Inflammatory macrophage (primary cell): Measurements from ENCODE around the gene B3GNT5.
A peak's percentile ranks its signal among the peaks of the same experiment; 100 is the strongest.

ENCODE experiments used
- DNase-seq, 2 donors: peaks; one replicate each; pipeline ENCODE4 v3.0.0-alpha.2; 2020 to 2022

Gene B3GNT5

DNA sequence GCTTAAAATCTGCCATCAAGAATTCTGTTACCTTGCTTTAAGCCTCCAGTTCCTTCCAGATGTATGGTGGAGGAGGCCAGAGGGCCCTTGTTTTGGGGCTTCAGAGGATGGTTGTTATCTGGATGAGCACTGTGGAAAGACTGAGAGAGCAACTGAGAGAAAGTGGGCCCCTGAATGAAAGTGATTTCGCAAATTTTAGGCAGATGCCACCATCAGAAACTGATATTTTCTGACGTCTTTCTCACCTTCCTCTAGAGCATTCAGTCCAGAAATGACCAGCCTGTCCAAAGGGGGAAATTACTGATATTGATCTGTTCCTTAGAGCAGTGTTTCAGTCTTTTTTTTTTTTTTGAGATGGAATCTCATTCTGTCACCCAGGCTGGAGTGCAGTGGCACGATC is 13.4 kb downstream of the B3GNT5 start:
- DNase-seq = no peak

DNA sequence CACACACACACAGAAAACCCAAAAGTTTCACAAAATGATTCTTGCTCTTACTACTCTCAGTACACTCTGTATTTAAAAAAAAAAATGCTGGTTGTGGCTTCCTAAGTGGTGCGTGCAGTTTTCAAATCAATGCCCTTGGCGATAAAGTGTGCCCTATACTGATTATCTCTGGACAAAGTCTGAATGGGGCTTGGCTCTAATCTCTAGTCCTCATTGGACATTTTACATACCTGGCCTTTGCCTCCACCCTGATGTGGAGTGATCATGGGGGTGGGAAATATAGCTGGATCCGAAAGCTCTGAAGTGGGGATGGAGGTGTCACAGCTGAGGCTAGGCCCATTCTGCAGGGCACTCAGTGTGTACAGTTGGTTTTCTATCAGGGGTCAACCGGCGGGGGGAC is 14.1 kb downstream of the B3GNT5 start:
- no peak for DNase-seq

DNA sequence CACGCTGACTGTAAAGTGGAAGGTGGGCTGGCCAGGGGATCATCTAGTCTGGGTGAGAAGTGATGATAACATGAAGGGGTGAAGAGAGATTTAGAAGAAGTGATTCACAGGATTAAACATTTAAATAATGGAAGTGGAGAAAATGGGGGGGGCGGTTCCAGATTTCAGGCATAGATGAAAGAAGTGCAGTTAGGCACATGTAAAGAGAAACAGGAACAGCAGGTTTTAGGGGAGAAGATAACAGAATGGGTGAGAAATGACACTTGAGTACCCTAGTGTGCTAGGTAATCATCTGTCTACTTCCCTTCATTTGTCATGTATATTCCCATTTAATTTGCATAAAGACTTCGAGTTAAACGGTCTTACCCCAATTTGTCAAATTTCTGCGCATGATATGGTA is 15.3 kb downstream of the B3GNT5 start:
- no peak for DNase-seq

DNA sequence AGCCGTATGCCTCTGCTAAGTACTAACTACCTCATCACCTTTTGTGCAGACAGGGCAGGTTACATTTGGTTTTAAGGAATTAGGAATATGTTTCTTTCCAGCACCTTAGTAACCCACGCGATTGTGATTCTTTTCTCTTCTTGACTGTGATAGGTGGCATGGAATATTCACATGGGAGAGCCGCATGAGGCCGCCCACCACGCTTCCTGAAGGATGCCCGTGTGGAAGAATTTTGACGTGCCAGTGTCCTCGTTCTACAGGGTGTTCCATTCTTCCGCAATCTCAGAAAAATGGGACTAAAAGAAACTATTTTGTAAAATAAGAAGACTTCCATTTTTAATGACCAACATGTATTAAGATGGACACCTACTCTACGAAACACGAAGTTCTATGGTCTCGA is 16.3 kb downstream of the B3GNT5 start:
- no peak for DNase-seq

DNA sequence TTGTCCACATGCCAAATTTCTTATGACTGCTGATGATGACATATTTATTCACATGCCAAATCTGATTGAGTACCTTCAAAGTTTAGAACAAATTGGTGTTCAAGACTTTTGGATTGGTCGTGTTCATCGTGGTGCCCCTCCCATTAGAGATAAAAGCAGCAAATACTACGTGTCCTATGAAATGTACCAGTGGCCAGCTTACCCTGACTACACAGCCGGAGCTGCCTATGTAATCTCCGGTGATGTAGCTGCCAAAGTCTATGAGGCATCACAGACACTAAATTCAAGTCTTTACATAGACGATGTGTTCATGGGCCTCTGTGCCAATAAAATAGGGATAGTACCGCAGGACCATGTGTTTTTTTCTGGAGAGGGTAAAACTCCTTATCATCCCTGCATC is 17.3 kb downstream of the B3GNT5 start:
- no peak for DNase-seq

DNA sequence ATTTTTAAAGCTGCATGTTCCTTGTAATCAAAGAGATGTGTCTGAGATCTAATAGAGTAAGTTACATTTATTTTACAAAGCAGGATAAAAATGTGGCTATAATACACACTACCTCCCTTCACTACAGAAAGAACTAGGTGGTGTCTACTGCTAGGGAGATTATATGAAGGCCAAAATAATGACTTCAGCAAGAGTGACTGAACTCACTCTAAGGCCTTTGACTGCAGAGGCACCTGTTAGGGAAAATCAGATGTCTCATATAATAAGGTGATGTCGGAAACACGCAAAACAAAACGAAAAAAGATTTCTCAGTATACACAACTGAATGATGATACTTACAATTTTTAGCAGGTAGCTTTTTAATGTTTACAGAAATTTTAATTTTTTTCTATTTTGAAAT is 19.1 kb downstream of the B3GNT5 start:
- DNase-seq = no peak

DNA sequence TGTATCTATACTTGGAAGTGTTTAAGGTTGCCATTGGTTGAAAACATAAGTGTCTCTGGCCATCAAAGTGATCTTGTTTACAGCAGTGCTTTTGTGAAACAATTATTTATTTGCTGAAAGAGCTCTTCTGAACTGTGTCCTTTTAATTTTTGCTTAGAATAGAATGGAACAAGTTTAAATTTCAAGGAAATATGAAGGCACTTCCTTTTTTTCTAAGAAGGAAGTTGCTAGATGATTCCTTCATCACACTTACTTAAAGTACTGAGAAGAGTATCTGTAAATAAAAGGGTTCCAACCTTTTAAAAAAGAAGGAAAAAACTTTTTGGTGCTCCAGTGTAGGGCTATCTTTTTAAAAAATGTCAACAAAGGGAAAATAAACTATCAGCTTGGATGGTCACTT is 19.7 kb downstream of the B3GNT5 start:
- DNase-seq = peak in 1 of 2 donors; percentile 65

DNA sequence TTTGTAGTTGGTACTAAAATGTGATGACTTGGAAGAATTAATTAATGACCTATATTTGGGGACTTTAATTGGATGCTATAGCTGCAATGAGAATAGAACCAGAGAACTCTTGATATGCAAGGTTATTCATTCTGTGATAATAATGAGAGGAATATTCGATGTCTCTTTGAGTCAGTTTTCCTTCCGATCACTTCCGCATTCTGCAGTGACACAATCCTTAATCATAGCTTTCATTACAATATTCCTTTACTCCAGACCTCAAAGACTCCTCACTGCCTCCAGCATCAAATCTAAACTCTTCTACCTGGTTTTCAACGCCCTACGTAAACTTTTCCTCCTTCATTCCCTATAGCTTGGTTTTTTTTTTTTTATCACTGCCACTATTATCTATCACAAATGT is 21.6 kb downstream of the B3GNT5 start:
- DNase-seq = no peak

GRCh38 chr3:183275418-183275817 is 22.4 kb downstream of the B3GNT5 start:
- DNase-seq = peak; percentile 83 to 94

GRCh38 chr3:183275937-183276336 is 22.9 kb downstream of the B3GNT5 start:
- no peak for DNase-seq

DNA sequence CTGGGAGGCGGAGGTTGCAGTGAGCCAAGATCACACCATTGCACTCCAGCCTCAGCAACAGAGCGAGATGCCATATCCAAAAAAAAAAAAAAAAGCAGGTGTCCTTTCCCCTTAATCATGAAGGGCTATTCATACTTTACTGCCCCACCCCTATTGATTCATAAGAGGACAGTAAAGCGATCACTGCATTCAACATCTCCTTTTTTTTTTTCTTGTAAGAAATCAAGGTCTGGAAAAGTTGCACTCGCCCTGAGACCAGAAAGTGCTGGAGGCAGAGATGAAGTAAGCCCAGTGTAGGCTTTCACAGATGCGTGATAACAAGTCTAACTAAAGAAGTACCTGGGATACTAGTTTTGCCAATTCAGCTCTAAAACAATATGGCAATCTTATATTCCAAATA is 24.2 kb downstream of the B3GNT5 start:
- DNase-seq = no peak

DNA sequence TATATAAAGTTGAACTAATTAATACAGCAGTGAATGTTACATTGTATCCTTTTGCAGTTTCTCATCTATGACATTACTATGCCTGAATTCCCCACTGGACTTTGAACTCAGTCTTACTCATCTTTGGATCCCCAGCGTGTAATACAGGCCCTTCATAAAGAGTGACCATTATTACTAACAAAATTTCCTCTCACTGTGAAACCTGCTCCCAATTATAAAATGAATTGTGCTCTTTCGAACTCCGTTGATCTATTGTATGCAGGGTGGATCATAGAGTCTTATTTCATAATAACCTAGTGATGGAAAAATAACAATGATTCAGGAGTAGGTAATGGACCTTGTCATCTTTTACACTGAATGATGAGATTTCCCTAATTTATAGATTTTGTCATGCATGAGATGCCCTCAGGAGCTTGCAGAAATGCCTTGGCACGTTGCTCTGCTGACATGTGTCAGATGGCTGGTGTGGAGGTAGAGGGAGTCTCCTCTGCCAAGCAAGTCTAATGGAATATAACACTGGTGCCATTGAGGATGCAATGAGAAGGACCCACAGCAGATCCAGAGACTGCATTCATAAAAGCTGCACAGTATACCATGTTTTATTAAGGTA is 25.5 kb downstream of the B3GNT5 start:
- no peak for DNase-seq

GRCh38 chr3:183279371-183279770 is 26.3 kb downstream of the B3GNT5 start:
- DNase-seq = no peak

DNA sequence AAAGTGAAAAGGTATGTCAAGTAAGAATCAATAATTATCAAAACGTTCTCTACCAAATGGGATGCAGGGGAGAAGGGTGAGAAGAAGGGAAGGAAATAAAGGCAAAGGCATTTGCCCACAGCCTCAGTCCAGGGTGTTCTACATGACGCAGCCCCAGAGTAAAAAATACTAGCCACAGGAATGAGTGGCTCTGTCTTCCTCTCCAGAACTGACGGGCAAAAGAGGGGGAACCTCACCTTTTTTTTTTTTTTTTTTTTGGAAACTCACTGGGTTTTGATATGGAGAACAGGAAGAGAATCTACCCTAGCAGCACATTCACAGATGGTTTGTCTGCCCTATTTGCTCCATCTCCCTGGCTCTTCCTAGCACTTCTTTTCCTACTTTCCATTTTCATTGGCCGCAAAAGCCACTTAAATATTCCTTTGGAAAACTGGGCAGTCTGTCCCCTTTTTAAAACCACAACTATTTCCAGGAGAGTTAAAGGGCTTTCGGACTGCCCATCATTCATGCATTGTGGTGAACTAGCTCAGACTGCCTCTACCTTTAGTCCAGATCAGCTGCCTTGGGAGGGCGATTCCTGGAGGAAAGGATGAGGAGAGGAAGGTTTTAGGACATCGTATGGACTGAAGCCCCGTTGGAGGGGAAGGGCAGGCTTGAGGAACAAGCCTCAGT is 28.2 kb downstream of the B3GNT5 start:
- DNase-seq = no peak

DNA sequence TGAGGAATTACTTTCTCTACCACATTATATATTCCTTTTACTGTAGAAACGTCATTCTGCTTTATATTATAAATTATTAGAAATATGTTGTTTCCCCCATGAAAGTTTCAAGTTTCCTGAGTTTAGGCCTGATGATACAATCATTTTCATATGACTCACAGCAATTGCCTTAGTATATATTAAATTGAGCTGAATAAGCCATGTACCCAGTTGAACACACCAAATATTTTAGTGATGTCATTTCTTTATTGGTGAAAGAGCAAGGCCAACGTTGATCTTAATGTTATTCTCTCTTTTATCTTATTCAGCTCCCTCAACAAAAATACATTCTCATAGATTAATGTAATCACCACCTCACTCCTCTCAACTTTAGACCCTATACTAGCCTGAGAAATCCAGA is 30.8 kb downstream of the B3GNT5 start:
- no peak for DNase-seq

DNA sequence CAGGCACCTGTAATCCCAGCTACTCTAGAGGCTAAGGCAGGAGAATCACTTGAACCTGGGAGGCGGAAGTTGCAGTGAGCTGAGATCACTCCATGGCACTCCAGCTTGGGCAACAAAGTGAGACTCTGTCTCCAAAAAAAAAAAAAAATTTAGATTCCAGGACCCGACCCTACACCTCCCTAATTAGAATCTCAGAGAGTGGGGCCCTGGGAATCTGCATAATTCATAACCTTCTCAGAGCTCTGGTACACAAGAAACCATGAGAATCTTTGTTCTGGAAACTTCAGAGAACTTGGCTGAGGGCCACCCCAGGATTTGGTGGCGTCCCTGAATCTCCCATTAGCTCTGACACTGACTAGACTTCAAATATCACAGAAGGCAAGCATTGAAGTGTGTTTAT is 31.5 kb downstream of the B3GNT5 start:
- no peak for DNase-seq

DNA sequence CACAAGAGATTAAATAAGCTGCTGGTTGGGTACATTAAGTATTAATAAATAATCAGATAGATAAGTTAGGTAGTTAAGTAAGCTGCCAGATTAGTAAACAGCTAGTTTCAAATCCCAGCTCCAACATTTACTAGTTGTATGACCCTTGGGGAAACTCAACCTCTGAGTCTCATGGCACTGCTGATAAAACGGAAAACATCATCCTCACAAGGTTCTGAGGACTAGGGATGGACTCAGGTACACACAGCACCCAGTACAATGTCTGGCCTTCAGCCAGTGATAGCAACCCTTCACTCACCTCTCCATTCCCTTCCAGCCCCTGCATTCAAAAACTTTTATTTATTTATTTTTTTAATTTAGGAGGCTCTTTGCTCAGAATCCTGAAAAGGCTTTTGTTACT is 32.3 kb downstream of the B3GNT5 start:
- DNase-seq = no peak

GRCh38 chr3:183285828-183286457 is 32.9 kb downstream of the B3GNT5 start:
- DNase-seq = peak; percentile 95

DNA sequence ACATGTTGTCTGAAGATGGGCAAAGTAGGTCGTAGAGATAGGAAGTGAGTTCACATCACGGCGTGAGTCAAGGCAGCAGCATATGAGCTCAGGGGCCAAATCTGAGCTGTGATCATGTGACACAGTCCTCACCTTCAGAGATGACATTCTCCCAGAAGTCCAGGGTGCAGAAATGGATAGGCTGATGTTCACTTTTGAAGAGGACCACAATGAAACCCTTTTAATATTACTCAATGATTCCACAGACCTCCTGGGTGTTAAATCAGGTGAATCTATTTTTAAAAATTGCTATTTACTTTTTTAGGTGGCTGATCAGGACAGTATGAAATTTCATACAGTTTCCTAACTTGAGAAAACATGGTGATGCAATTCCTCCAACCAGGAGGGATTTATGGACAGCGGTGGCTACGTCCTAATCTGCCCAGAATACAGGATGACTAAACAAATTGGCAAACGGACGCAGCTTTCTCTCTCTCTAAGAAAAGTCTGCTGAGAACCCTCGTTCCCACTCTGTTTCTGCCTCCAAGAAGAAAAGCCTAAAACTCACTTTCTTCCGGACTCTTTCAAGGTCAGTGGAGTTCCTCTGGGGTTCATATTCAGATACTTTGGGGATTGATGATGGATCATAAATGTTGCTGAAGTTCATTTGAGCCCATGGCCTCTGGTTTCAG is 34.4 kb downstream of the B3GNT5 start:
- peak; percentile 25 to 54 for DNase-seq

DNA sequence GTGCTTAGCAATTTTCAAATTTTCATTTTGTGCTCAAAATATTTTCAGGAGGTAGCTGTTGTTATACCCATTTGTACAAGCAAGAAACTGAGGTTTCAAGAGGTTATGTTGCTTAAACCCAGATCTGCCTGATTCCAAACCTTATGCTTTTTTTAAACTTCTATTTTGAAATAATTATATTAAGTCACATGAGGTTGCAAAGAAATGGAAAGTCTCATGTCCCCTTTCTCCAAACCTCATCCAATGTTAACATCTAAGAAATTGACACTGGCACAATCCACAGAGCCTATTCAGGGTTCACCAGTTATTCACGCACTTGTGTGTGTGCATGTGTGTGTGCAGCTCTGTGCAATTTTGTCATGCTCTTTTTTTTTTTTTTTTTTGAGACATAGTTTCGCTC is 35.1 kb downstream of the B3GNT5 start:
- peak in 1 of 2 donors; percentile 22 for DNase-seq

DNA sequence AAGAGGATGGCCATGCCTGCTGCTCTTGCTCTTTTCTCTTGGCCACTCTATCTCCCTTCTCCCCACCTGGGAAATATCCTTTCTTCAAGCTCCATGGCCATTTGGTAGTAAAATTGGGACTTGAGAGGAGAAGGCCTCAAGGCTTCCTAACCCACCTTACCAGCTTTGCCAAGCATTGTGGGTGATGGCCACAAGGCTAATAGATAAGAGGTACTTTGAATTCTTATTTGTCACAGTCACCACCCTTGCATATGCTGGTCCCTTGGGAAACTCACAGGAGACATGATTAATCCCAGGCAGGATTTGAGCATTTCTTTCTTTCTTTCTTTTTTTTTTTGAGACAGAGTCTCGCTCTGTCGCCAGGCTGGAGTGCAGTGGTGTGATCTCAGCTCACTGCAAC is 37.2 kb downstream of the B3GNT5 start:
- no peak for DNase-seq

DNA sequence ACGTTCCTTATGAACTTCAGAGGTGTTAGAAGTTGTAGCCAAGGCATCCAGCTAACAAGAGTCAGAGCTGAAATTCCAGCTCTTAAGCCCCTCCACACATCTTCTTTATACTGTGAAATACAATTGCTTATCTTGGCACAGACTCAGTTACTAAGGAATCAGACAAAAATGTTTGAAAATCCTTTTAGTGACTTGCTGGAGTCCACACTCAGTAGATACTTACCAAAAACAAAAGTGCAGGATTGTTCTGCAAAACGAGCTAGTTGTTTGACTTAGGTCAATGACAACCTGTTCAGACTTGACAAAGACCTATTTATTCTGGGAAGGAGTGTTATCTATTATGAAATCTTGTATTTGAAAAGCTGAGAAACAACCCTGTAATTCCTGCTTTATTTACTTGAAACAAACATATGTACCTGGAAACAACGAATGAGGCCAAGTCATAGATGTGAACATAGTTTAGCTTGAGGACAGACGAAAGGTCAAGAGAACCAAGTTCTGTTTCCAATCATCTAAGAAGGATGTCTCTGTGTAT is 38.5 kb downstream of the B3GNT5 start:
- no peak for DNase-seq

GRCh38 chr3:183293966-183294365 is 40.9 kb downstream of the B3GNT5 start:
- DNase-seq = no peak

DNA sequence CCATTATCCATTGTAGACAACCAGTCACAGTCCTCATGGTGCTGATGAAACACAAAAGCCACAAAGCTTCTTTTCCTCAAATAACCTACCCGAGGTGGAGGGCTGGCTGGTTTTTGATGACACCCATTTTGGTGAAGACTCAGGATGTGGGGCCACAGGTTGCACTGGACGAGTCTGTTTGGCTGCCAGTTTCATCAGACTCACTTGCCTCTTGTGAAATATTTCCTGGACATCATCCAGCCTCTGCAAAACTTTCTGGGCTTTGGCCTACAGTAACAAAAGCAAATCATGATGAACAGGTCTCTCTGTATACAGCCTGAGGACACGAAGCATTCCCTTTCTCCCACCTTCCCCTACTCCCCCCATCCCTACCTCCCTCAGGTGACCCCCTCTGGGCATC is 42.2 kb downstream of the B3GNT5 start:
- DNase-seq = peak; percentile 66 to 74
